NCI-H146 treated with DMSO at 0.1 percent for 48 hours (cell line): ENCODE data around the gene SGCD.

Experiments
- DNase-seq: peaks from one replicate; lab custom pipeline; 2025; ENCODE audit not compliant: unreplicated experiment; lab: John Stamatoyannopoulos, UW

SGCD gene

DNA sequence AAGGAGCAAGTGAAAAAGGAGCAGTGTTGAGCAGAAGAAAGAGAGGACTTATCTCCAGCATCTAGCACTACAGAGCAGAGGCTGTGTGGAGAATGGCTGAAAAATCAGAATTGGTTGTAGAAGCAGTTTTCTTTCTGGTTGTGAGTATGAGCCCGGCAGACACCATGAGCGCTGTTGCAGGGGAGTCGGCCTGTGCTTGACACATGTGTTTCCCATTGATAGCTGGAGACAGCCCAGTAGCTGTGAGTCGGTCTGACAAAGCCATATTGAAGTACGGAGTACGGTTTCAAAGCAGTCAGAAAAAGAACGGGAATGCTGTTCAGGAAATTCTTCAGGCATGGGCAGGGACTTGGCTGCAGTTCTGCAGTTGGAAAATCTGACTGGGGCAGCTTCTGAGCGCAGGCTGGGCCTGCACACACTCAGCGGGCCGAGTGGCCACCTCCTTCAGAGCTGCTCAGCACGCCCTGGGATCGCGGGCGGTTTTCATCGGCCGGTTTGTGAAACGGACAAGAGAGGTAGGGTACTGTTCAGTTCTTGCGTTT lies at the start of gene SGCD:
TSS of gene SGCD (plus strand) at position 447 of the 542 bp plus-strand sequence.
- no peak for DNase-seq

- no peak for DNase-seq
Observed at GRCh38 chr5:156277290-156277689, 49.7 kb upstream of the SGCD start.

- no peak for DNase-seq
Observed at GRCh38 chr5:156295431-156295830, 31.5 kb upstream of the SGCD start.

DNA sequence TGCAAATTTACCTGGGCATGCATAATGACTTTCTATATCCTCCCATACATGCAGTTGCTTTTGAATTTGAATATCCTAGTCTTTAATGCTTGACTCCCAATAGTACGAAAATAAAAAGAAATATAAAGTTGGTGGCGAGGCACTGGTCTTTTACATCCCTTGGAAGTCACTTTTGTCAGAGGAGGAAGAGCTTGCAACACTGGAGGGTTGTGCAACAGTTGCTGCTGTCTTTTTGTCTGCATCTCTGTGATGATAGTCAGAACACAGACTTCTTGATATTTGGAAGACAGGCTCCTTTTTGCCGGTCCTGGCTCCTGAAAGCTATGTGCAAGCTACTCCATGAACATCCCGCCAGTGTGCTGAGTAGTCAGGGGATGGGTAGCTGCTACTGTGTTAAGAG lies 16.8 kb upstream of the SGCD start:
- DNase-seq, result no peak

- no peak for DNase-seq
Observed at GRCh38 chr5:156312897-156313694, 13.9 kb upstream of the SGCD start.

DNA sequence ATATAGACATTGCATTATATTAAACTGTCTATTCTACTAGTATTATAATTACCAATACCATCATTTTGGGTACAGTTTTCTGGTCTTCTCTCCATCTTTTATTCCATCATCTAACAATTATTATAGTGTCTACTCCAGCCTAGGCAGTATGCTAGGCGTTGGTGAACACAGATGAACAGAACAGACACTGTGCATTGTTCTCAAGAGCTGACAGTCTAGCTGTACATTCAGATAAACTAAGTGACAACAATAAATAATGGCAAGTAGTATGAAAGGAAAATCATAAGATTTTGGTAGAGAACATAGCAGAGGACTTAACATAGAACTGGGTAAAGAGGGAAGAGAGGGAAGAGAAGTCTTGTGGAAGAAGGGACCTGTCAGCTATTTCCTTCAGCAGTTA lies 12.5 kb upstream of the SGCD start:
- DNase-seq, result no peak

DNA sequence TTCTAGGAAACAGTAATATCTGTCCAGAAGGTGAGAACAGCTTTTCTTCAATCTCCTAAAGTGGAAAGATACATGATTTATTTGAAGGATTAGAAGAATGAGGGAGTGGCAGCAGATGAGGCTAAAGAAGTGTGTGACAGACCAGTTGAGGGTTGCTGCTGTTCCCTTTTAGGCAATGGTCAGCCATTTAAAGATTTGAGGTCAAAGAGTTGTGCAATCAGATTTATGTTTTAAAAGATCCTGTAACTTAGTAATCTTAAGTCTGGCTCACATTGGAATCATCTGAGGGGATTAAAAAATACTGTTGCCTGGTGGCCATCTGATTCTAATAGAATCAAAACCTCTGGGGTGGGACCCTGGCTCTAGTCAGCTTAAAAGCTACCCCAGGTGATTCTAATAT lies 4.3 kb upstream of the SGCD start:
- DNase-seq, result no peak

DNA sequence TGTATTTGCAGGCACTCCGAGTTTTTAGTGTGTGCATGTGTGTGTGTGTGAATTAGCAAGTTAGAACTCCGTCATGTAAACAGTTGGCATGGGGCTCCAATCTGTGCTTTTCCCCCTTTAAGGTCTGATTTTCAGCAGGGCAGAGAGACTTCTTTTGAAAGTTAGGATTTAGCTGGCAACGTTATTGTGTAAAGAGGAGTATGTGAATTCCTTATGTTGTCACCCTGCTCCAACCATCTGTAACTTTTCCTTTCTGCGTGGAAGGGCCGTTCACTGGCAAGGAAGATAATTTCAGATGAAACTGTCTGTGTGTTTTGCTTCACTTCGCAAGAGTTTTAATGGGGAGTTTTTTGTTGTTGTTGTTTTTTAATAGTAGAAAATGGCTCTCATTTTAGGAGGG lies 332 bp downstream of the SGCD start:
- no peak for DNase-seq

GRCh38 chr5:156328161-156328560 lies 1.2 kb downstream of the SGCD start:
- DNase-seq, result no peak

DNA sequence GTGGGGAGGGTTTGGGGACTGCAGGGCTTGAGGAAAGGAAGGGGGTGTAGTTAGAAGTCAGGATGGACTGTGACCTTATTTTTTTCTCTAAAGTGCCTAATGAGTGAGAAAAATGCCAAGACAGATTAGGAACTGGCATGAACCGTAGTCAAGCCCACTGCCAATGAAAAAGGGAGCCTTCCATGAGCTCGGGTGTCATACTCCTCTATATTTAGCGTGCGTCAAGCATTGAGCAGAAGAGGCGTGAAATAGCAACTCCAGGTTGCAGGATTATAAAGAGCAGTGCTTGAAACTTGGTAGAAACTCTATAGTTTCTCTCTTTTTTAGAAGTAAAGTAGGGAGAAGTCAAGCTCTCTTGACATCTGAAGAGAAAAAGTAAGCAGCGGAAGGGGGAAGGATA lies 1.8 kb downstream of the SGCD start:
- no peak for DNase-seq

DNA sequence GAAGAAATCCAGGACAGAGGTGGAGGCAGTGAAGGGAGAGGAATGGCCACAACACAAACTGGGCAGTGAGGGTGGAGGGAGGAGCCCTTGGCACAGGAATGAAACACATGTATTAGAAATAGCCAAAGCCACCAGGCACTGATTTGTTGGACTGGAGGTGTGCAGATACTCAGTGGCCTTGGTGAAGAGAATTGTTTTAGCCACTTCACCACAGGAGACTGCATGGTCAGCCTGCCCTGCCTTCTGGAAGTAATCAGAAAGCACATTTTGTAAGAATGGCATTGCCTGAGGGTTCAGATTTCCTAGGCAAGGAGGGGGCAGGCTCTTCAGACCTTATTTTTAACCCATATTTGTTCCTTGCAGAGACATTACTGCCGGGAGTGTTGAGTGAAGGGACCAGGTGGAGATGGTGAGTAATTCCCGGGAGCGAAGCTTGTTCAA lies 2.2 kb downstream of the SGCD start:
- no peak for DNase-seq

- no peak for DNase-seq
Observed at GRCh38 chr5:156330141-156330870, 3.3 kb downstream of the SGCD start.

GRCh38 chr5:156331181-156331580 lies 4.2 kb downstream of the SGCD start:
- DNase-seq, result no peak

DNA sequence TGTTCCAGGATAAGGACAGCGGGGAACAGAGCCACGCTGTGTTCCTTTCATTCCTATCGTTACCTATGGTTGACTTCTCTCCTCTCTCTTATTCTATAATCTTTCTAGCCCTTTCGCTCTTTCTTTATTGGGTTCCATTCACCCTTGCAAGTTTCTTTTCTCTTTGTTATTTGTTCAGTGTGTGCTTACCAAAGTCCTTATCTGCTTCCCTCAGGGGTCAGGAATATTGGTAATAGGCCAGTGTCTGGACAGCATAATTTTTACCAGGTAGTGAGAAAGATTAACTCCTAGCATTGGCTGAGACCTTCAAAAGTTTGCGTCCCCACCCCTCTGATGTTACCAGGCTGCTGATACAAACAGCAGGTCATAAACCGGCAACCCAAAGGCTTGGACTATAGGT lies 4.9 kb downstream of the SGCD start:
- no peak for DNase-seq

- DNase-seq, result no peak
Observed at GRCh38 chr5:156332245-156332644, 5.3 kb downstream of the SGCD start.

- DNase-seq, result no peak
Observed at GRCh38 chr5:156339139-156339841, 12.3 kb downstream of the SGCD start.

DNA sequence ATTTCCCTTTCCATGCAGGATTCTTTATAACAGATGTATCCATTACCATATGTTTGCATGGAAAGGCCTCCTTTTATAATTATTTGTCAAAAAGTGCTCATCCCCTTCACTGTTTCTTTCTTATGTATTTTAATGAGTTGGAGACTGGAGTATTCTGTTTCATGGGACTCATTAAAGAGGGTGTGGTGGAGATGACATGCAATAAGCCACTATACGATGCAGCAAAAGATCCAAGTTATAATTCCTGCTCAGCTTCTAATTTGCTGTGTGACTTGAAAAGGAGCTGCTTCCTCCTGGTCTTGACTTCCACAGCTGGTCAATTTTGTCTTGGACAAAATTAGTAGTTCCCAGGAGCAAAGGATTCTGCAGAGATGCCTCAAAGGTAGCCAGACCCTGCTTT lies 13.9 kb downstream of the SGCD start:
- DNase-seq, result no peak

GRCh38 chr5:156350256-156350655 lies 23.3 kb downstream of the SGCD start:
- DNase-seq, result no peak

DNA sequence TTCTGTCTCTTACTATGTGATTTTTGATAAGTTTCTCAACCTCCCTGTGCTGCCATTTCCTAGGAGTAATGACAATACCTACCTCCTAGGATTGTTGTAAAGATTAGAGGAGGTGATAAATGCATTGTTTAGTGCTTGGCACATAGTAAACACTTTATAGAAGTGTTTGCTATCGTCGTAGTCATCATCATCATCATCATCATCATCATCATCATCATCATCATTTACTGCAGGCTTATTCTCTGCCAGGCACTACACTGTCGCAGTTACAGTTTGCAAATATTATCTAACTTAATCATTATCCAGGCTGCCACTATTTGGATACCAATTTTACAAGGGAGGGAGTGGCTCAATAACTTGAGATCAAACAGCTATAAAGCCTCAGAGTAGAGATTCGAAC lies 24.5 kb downstream of the SGCD start:
- no peak for DNase-seq

- DNase-seq, result no peak
Observed at GRCh38 chr5:156354571-156354970, 27.6 kb downstream of the SGCD start.

DNA sequence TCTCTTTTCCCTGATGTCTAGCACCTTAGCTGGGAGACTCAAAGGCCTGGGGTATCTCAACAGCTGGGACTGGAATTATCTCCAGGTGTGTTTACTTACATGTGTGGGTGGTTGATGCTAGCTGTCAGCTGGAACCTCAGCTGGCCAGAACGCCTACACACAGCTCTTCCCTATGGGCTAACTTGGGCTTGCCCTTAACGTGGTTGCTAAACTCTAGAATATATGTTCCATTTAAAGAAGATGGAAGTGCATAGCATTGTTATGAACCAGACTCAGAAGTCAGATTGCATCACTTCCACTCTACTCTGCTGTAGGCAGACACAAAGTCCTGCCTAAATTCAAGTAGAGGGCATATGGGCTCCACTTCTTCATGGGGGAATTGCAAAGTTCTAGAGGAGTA lies 29.3 kb downstream of the SGCD start:
- no peak for DNase-seq

GRCh38 chr5:156359476-156359875 lies 32.5 kb downstream of the SGCD start:
- DNase-seq, result no peak
